GM12891 (cell line): ENCODE data around the gene CEACAM21.

Source experiments
- DNase-seq: peaks from one replicate; pipeline ENCODE4 v3.0.0; 2011; ENCODE audit warnings: low spot score; ENCODE audit not compliant: insufficient read length
- FAIRE-seq: peaks from 2 replicates; lab custom pipeline; 2011; peaks lifted over from hg19 to GRCh38; lab: Jason Lieb, UNC
- PAX5 ChIP-seq: IDR thresholded peaks from 2 replicates; pipeline ENCODE4 v1.6.1; 2011; ENCODE audit warnings: low read length, moderate library complexity, mild to moderate bottlenecking; ENCODE audit not compliant: insufficient read depth, severe bottlenecking
- POLR2A ChIP-seq: IDR thresholded peaks from 2 replicates; pipeline ENCODE4 v1.6.1; 2011; ENCODE audit warnings: low read depth, low read length, control low read depth
- POLR2AphosphoS5 ChIP-seq: IDR thresholded peaks from 2 replicates; pipeline ENCODE4 v1.6.1; 2011; ENCODE audit warnings: low read depth, low read length, control low read depth
- POU2F2 ChIP-seq: IDR thresholded peaks from 2 replicates; pipeline ENCODE4 v1.6.1; 2011; ENCODE audit warnings: low read depth, mild to moderate bottlenecking, control low read depth, low read length, moderate library complexity
- SPI1 ChIP-seq: IDR thresholded peaks from 2 replicates; pipeline ENCODE4 v1.6.1; 2011; ENCODE audit warnings: low read depth, low read length, control low read depth
- TAF1 ChIP-seq: IDR thresholded peaks from 2 replicates; pipeline ENCODE4 v1.6.1; 2011; ENCODE audit warnings: low read depth, low read length, control low read depth

CEACAM21 gene

DNA sequence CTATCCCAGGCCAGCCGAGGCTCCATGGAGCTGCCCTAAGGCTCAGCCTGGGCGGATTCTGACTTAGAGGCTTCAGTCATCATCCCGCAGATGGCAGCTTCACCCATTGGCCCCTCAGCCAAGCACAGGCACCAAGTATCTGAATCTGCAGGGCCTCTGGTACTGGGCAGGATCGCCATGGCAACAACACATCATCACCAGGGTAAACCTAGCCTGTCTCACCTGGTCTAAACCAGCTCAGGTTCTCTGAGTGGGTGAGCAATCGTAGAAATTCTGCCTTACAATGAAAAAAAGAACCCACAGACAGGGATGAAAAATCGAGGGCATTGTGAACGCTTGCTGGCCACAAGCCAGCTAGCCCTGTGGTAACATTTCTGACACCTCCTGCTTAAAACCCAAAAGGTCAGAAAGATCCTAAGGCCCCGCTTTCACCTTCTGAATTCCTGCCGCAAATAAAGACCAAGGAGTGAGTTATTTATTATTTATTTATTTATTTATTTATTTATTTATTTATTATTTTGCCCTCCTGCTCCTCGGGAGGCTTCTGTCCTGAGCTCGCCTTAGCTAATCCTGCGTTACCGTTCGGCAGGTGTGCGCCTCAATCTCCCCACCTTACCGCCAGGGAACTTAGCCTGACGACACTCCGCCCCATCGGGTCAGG, 12.0 kb upstream of the CEACAM21 start:
- no peak for DNase-seq
- no peak for TF ChIP-seq SPI1
- TF ChIP-seq POU2F2, result no peak
- no peak for TF ChIP-seq POLR2AphosphoS5
- no peak for TF ChIP-seq TAF1
- no peak for TF ChIP-seq PAX5
- TF ChIP-seq POLR2A, result no peak
- FAIRE-seq, result no peak

DNA sequence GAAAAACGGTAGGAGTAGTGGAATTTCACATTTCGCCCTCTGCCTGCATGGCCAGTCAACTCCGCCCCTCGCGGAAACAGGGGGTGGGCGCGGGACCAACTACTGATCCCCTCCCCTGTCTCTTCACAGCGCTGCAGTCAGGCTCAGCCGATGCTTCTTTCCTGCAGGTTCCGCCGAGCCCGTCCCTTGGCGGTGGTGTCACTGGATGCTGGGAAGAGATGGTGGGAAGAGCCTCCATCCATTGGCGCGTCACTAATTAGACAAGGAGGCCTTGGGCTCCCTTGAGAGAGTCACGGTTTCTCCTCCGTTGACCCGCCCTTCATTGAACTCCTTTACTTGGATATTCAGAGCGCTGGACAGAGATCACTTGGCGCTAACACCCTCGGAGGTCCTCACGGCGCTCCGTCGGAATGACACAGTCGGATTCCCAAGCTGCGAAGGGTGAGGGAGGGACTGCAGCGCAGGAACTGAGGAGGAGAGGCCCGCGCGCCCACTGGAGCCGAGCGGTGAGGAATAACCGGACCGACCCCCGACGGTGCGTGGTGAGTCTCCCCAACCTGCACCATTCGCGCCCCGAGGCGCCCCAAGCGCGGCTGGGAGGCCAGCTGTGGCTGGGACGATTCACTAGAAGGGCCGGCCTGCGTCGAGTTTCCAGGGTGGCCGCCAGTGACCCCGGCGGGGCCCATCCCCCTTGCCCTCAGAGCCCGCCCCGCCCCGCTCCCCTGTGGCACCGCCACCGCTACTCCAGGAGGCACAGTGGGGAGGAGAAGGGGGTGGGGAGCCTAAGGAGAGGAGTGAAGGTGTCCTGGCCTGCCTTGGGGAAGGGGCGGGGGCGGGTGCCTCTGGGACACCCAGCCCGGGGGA, 11.2 kb upstream of the CEACAM21 start:
- DNase-seq (no peak), FAIRE-seq (no peak)
- TF ChIP-seq POLR2AphosphoS5, result no peak
- TF ChIP-seq POLR2A, result no peak
- no peak for TF ChIP-seq TAF1
- no peak for TF ChIP-seq SPI1
- TF ChIP-seq PAX5, result no peak
- TF ChIP-seq POU2F2, result no peak

DNA sequence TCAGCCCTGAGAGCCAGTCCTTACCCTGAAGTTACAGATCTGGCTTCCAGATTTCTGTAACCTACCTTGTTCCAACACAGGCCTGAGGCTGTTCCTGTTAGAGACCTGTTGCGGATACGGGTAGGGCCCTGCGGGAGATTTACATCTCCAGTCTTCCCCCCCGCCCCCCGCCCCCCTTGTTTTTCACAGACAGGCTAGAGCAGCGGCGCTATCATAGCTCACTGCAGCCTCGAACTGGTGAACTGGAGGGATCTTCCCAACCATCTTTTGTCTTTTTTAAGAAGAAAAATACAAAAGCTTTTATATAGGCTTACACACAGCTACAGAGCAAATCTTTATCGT, 10.6 kb upstream of the CEACAM21 start:
- DNase-seq (no peak), FAIRE-seq (no peak)
- TF ChIP-seq POLR2A (no peak), SPI1 (no peak), PAX5 (no peak), TAF1 (no peak), POU2F2 (no peak), POLR2AphosphoS5 (no peak)

DNA sequence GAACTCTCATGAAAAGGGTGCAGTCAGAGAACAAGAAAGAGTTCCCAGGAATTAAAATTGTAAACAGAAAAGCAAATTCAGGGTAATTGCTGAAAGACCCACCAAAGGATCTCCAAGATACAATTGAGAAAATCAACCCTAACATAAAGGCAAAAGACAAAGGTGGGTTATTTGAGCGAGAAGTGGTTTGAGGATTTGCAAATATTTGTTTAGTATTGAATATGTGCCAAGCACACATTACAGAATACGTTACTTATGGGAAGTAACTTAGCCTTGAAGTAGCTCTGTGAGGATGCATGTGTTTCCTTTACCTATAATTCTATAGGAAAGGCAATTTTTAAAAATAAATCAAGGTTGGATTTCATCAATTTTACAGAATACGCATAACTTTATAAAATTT, 10.0 kb upstream of the CEACAM21 start:
- no peak for DNase-seq
- FAIRE-seq, result no peak

DNA sequence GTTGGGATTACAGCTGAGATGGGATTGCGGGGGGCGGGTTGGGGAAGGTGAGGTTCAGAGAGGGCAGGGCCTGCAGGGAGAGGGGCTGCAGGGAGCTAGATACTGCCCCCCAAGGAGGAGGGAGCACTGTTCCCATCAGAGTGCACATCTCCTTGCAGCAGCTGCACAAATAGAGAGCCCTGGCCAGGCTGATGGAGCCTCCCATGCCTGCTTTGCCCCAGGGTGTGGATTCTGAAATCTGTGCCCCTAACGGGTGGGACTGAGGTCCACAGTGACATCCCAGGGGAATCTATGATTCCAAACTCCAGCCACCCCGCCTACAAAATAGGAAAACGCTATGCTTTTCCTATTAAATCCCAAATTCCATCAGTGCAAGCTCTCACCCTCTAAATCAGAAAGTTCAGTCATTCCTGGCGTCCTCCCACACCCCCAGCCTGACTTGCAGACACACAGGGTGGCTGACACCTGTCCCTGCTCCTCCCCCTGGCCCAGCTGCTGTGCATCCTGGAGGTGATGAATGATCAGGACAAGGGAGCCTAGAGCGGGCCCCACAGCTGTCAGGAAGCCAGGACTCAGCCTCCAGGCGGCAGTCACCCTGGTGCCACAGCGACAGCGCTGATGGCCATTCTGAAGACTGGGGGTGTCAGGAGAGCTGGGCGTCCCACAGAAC, 6.3 kb upstream of the CEACAM21 start:
- TF ChIP-seq POLR2A (no peak), POU2F2 (no peak), TAF1 (no peak), SPI1 (no peak), PAX5 (no peak), POLR2AphosphoS5 (no peak)
- FAIRE-seq (no peak), DNase-seq (no peak)

More for the DNA sequence above, 10.0 kb upstream of the CEACAM21 start:
- TF ChIP-seq POLR2A (no peak), SPI1 (no peak), TAF1 (no peak), POU2F2 (no peak), POLR2AphosphoS5 (no peak), PAX5 (no peak)

DNA sequence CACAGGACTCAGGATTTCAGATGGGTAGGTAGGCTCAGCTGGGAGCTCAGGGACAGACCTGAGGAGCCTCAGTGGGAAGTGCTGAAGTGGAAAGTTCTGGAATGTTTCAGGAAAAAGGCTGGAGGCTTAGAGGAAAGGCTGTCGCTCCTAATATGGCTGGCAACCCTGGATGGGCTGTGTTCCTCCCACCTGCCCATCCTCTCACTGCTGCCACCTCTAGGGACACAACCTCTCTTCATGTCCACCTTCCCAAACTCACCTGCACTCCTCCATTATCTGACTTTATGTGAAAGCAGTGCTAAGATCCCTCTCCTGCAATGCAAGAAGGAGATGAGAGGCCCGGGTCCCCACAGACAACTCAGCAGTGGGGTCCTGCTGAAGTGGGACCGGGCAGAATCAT, 5.8 kb upstream of the CEACAM21 start:
- TF ChIP-seq POU2F2 (no peak), POLR2AphosphoS5 (no peak), SPI1 (no peak), TAF1 (no peak), PAX5 (no peak), POLR2A (no peak)
- DNase-seq, result no peak
- FAIRE-seq, result no peak

DNA sequence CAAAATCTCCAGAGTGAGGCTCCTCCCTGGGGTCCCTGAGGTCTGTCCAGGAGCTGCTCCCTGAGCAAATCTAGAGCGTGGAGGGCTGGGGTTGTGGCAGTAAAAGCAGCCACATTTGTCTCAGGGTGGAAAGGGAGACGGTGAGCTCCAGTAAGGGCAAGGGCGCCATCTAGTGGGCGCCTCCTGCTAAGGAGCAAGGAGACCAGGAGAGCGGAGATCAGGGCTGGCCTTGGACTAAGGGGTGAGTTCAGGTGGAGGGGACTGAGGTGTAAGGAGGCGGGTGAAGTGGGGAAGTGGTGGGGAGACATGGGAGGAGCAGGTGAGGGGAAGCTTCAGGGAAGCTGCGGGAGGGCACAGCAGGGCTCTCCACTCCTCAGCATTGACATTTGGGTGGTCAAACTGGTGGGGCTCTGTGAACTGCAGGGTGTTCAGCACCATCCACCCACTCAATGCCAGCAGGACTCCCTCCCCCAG, 5.3 kb upstream of the CEACAM21 start:
- no peak for TF ChIP-seq POLR2AphosphoS5
- TF ChIP-seq POU2F2, result no peak
- TF ChIP-seq POLR2A, result no peak
- TF ChIP-seq SPI1, result no peak
- no peak for TF ChIP-seq TAF1
- TF ChIP-seq PAX5, result no peak
- DNase-seq (peak; percentile 56), FAIRE-seq (peak; percentile 96)

DNA sequence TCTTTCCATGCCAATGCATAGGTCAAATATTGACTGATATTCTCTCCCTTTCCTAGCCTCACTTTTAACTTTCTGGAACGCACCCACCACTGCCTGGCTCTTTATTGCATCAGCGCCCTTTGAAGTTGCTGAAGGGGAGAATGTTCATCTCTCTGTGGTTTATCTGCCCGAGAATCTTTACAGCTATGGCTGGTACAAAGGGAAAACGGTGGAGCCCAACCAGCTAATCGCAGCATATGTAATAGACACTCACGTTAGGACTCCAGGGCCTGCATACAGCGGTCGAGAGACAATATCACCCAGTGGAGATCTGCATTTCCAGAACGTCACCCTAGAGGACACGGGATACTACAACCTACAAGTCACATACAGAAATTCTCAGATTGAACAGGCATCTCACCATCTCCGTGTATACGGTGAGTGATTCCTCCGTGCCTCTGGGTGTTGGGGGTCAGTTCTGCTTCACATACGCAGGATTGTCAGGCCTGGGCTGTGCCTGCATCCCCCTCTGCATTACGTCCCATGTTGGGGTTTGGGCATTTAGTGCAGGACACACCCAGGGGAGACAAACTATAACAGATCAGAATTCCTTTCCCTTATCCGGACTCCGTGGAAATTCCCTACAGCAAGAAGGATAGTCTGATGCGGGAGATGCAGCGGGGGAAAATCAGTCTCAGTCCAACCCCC, 1.3 kb downstream of the CEACAM21 start:
- FAIRE-seq (no peak), DNase-seq (no peak)
- TF ChIP-seq SPI1 (no peak), POLR2AphosphoS5 (no peak)

DNA sequence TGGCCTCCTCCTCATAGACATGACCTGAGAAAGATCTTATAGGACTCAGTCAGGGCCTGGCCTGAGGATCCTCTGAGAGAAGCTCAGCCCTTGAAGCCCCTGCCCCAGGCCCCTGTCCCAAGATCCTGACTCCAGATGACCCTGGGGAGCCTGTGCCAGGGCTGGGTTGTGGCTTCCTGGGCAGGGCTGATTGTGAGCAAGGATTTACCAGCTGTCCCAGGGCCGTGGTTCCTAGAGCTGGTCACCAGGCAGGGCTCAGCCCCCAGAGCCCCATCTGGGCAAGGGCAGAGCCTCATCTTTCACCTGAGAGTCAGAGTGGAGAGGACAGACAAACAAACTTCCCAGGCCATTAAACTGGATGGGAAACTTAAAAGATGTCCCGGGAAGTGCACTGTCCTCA, 1.9 kb downstream of the CEACAM21 start:
- no peak for DNase-seq
- TF ChIP-seq POU2F2 (no peak), PAX5 (no peak), POLR2A (no peak), TAF1 (no peak), POLR2AphosphoS5 (no peak), SPI1 (no peak)
- FAIRE-seq, result no peak
